EL (cell line): ENCODE measurements around the gene HTRA3.

Experiments
- DNase-seq: peaks from one replicate; pipeline ENCODE4 v3.0.0-alpha.2; 2016

HTRA3 gene

GRCh38 chr4:8297141-8297601 is 27.6 kb downstream of the HTRA3 start:
- DNase-seq, result no peak

- DNase-seq, result no peak
These were observed 28.3 kb downstream of the HTRA3 start for GRCh38 chr4:8297691-8298485.

DNA sequence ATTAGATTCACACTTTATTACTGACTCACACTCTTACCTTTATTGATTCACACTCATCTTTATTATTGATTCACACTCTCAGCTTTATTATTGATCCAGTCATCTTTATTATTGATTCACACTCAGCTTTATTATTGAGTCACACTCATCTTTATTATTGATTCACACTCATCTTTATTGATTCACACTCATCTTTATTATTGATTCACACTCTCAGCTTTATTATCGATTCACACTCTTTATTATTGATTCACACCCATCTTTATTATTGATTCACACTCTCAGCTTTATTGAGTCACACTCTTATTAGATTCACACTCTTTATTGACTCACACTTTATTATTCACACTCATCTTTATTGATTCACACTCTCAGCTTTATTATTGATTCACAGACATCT is 31.3 kb downstream of the HTRA3 start:
- no peak for DNase-seq

DNA sequence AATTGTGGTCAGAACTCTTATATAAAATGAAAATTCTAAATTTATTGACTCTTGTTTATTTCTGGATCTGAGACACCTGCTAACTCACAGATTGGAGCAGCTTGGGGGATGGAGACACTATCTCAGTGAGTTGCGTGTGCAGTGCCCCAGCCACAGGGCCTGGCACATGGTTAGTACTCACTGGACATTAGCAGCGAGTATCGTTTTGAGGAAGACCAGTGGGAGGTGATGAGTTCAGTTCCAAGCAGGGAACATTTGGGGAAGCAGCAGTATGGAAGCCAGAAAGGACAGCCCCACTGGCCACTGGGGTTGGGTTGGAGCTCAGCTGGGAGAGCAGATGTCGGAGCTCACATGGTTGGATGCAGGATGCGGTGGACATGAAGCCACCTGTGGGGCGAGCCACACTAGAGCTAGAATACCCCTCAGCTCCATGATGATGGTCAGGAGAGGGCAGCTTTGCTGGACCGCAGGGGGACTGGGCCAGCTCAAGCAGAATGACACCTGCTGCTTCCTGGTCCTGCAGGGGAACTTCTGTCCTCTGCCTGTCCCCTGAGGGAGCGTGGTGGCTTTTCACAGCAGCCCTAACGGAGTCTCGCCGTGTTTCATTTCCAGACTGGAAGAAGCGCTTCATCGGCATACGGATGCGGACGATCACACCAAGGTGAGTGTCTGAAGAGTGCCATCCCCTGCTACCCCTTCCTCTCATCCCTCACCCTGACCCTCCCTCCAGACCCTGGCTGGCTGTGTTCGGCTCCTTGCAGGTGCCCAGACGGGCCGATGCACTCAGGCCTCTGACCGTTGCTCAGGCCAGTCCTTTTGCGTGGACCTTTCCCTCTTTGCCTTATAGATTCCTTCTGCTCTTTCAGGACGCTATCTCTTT is 32.5 kb downstream of the HTRA3 start:
- no peak for DNase-seq

DNA sequence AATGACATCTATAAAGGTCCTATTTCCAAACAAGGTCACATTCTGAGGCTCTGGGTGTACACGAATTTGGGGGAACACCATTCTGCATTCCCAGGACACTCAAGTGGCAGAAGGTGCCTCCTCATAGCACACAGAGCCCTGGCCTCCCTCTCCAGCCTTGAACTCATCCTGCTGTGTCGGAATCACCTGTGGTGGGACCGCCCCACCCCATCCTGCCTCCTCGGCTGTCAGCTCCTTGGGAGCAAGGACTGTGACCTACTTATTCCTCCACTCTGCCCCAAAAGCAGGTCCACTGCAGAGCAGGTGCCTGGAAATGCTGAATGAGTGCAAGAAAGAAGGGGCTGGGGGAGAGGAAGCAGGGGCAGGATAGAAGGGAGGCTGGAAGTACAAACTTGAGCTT is 33.5 kb downstream of the HTRA3 start:
- DNase-seq, result no peak

DNA sequence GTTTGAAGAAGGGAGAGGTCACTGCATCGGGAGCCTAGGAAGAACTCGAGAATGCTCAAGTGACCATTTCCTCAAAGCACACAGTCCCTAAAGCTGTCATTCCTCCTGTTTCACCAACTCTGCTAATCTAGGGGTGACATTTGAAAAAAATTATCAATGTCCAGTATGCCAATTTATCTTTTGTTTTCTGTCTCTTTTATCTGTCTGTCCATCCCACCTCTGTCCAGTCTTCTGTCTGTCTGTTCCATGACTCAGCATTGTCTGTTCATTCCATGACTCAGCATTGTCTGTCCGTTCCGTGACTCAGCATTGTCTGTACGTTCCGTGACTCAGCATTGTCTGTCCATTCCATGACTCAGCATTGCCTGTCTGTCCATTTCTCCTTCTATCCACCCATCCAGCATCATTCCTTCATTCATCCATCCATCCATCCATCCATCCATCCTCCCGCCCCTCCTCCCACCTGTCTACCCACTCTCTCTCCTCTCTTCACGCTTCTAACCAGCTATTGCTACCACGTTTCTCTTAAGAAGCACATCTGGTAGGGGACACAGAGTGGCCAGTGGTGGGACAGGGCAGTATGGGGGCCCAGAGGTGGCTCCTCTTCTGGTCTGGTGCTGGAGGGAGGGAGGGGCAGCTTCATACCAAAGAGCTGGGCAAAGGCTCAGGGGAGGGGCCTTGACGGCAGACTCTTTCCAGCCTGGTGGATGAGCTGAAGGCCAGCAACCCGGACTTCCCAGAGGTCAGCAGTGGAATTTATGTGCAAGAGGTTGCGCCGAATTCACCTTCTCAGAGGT is 34.1 kb downstream of the HTRA3 start:
- DNase-seq, result peak; percentile 85

DNA sequence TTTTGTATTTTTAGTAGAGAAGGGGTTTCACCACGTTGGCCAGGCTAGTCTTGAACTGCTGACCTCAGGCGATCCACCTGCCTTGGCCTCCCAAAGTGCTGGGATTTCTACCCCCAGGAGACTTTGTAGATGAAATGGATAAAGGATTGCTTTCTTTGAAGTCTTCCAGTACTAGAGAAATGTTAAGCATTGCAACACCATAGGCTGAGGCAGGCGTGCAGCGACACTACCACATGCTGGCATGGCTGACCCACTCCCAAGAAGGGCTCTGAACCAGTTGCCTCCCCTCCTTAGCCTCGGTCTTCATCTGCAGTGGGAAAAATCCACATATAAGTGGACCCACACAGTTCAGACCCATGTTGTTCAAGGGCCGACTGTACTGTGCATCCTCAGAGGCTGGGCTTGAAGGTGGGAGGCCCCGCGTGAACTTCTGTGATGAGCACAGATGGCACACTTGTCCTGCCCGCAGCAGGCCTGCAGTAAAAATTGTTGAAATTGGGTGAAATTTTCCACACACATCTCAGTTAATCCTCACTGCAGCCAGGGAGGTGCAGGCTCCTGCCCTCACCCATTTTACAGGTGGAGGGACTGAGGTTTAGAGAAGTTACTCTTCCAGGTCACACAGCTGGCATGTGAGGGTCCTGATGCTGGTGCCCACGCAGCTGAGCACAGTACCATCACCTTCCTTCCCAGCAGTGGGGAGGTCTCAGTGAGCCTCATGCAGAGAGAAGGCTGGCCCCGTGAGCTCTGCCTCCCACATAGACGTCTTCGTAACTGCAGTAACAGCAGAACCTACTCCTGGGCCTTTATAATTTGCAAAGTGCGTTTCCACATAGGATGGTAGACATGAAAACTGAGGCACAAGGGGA is 35.5 kb downstream of the HTRA3 start:
- no peak for DNase-seq

DNA sequence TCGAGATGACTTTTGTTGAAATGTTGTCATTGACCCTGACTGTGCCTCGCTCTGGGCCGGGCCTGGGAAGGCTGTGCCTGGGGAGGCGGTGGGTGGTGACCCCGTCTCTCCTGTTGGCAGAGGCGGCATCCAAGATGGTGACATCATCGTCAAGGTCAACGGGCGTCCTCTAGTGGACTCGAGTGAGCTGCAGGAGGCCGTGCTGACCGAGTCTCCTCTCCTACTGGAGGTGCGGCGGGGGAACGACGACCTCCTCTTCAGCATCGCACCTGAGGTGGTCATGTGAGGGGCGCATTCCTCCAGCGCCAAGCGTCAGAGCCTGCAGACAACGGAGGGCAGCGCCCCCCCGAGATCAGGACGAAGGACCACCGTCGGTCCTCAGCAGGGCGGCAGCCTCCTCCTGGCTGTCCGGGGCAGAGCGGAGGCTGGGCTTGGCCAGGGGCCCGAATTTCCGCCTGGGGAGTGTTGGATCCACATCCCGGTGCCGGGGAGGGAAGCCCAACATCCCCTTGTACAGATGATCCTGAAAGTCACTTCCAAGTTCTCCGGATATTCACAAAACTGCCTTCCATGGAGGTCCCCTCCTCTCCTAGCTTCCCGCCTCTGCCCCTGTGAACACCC is 36.4 kb downstream of the HTRA3 start:
- no peak for DNase-seq

GRCh38 chr4:8306511-8307021 is 37.0 kb downstream of the HTRA3 start:
- DNase-seq, result no peak

DNA sequence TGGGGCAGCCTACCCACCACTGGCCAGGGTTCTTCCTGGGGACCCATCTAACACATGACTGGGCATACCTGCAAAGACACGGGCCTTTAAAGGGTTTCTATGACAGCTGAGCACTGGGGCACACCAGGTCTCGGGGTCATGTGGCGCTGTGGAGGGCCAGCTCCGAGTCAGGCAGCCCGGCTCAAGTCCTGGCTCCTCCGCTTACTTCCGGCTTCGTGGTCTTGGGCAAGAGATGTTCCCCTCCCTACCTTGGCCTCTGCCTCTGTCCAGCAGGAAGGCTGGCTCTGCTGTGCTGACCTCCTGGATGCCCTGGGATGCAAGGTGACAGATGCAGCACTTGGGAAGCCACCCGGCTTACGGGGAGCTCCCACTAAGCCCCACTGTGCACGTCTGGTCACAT is 37.6 kb downstream of the HTRA3 start:
- no peak for DNase-seq

DNA sequence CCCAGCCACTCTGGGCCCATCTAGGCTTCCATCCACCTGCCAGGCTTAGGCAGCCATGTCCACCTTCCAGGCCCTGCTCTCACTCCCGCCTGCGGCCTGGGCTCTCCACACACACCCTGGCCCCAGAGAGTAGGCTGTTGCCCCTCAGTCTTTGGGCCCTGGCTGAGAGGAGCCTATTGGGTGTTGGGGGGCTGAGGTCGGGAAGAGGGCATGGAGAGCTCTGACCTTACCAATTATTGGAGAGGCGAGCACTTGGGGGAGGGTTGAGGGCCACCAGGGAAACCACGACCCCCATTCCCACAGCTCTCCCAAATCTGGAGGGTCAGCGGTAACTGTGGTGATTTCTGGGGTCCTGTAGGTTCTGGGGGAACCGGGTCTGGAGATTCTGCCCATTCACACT is 38.2 kb downstream of the HTRA3 start:
- no peak for DNase-seq

DNA sequence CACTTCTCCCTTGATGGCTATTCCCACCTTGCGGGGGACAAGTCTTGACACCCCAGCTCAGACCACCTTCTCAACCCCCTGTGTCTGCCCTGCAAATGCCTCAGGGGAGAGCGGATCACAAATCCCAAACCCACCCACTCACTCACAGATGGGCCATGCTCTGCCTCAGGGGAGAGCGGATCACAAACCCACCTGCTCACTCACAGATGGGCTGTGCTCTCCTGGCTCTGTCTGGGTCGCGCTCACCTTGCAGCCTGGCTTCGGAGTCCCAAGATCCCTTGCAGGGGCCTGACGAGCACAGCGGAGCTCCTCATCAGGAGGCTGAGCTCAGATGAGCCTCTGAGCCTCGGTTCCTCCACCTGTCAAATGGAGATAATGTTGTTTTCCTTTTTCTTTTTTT is 38.6 kb downstream of the HTRA3 start:
- no peak for DNase-seq

- DNase-seq, result no peak
These were observed 39.6 kb downstream of the HTRA3 start for GRCh38 chr4:8308856-8309771.

- no peak for DNase-seq
These were observed 40.8 kb downstream of the HTRA3 start for GRCh38 chr4:8310306-8310705.

GRCh38 chr4:8311101-8312068 is 41.8 kb downstream of the HTRA3 start:
- DNase-seq, result no peak

DNA sequence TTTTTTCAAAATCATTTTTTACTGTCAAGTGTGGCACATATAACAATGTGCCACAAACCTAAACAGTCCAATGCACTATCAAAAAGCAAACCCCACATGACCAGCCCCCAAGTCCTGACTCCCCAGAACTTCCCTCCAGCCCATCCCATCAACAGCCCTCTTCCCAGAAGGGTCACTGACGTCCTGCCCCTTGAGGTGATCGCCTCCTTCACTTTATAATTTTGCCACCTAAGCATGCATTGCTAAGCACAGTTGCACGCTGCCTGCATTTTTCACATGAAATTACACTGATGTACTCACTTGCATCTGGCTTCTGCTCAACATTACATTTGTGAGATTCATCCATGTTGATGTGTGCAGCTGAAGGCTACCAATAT is 42.5 kb downstream of the HTRA3 start:
- no peak for DNase-seq

- no peak for DNase-seq
These were observed 43.4 kb downstream of the HTRA3 start for GRCh38 chr4:8312976-8313375.

DNA sequence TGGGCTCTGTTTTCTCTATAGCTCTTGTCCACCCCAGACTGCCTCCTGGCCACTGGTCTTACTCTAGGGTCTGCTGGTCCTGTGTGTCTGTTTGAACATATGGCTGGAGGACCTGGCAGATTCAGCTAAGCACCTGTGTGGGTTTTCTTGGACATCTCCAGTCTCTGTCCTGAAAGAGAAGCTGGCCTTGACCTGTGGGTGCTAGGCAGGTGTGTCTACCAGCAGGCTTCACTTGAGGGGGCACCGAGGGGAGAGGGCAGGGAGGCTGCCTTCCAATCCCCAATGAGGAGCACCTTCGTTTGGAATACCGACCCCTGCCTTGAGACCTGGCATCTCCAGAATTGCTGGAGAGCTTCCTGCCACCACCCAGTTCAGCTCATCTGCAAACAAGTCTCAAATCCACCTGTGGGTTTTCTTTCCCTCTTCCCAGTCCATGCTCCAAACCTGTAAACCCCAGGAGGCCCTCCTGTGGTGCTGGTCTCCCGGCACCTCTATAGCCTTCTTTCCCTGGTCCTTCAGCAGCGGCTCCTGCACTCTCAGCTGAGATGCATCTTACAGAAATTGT is 45.2 kb downstream of the HTRA3 start:
- DNase-seq, result no peak
